GM18511 (cell line): Measurements from ENCODE around the gene GCFC2.
"Not testable (repeated sequence)": the region's sequence is repeated elsewhere in the genome, so short reads cannot be mapped to it uniquely, and the experiment has no call there.

Source experiments
- ATAC-seq: cut with Tn5 transposase; IDR thresholded peaks from one replicate; pipeline ENCODE4 v1.9.1; 2021; ENCODE audit warnings: mild to moderate bottlenecking, moderate library complexity; ENCODE audit not compliant: unreplicated experiment

The GCFC2 gene

DNA sequence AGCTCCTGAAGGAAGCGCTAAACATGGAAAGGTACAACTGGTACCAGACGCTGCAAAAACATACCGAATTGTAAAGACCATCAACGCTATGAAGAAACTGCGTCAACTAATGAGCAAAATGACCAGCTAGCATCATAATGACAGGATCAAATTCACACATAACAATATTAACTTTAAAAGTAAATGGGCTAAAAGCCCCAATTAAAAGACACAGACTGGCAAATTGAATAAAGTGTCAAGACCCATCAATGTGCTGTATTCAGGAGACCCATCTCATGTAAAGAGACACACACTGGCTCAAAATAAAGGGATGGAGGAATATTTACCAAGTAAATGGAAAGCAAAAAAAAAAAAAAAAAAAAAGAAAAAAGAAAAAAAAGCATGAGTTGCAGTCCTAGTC lies 27.3 kb downstream of the GCFC2 start:
- not testable (repeated sequence) for ATAC-seq

GRCh38 chr2:75680402-75680801 lies 30.3 kb downstream of the GCFC2 start:
- no peak for ATAC-seq

GRCh38 chr2:75679556-75679955 lies 31.2 kb downstream of the GCFC2 start:
- no peak for ATAC-seq

DNA sequence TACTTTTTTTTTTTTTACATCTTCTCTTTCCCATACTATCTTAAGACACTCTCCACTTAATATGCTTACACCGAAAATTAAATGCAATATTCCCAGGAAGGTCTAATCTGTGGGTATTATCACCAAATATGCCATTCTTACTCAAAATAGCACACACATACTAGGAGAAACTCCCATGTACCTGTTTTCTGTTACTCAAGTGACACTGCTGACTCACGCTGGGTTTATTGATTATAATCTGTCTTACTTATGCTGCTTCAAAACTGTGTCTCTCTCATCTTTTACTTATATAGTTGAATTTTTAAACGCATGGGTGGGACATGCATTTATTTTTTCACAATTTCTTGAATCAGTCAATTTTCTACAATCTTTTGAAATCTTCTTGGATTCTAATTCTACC lies 34.3 kb downstream of the GCFC2 start:
- ATAC-seq = no peak

DNA sequence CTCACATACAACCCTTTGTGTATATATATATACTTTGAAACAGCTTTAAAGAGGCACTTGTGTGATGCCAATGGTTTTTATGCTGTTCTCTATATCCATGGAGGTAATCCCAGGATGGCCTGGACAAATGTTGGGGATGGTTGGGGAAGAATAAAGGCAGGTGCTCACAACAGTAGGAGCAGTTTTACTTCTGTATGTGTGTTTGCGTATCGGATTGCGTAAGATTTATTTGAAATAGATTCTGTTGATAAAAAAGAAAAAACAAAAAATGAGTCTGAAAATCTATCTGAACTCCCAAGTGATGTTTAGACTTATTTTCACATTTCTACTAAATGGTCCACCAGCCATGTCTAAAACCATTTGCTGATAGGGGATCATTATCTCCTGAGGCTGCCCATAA lies 34.8 kb downstream of the GCFC2 start:
- no peak for ATAC-seq

- not testable (repeated sequence) for ATAC-seq
These were observed 35.3 kb downstream of the GCFC2 start for GRCh38 chr2:75675423-75675822.

DNA sequence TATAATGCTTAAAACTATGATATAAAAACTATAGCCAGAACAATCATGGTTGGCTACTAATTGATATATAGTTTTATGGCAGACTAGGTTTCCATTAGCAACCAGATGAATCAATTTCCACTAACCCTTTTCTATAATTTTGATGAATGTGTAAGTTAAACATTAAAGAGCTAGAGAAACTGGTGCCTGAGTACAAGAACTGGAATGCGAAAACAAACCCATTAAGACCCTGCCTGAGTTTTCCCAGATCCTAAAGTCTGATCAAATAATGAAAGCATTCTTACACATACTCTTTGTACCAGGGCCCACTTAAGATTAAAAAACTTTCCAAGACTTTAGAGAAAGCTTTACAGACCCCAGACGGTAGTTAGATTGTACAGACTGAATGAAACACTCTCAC lies 42.8 kb downstream of the GCFC2 start:
- no peak for ATAC-seq

GRCh38 chr2:75666911-75667310 lies 43.8 kb downstream of the GCFC2 start:
- ATAC-seq = no peak

GRCh38 chr2:75657798-75658197 lies 52.9 kb downstream of the GCFC2 start:
- no peak for ATAC-seq

DNA sequence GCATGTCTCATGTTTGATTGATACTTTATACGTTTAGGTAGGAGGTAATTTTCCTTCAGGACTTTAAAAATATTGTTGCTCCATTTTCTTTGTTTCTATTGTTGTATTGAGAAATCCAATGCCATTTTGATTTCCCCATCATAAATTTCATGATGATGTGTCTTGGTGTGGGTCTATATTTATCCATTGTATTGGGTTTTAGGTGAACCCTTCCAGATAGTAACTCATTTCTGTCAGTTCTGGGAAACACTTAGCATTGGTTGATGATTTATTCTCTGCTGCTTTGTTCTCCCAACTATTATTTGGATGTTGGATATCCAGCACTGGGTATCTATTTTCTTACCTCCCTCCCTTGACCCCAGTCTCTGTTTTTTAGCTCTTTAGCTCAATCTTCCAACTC lies 54.2 kb downstream of the GCFC2 start:
- no peak for ATAC-seq

- no peak for ATAC-seq
These were observed 54.9 kb downstream of the GCFC2 start for GRCh38 chr2:75655861-75656260.

- ATAC-seq = no peak
These were observed 56.7 kb downstream of the GCFC2 start for GRCh38 chr2:75654012-75654411.

- ATAC-seq = no peak
These were observed 62.9 kb downstream of the GCFC2 start for GRCh38 chr2:75647771-75648170.

- ATAC-seq = peak; percentile 98
These were observed 63.9 kb downstream of the GCFC2 start, which contains the start of gene MRPL19 for GRCh38 chr2:75646583-75647425. MRPL19 (plus strand) TSS chr2:75646783; CDS start chr2:75646808, 25 bp downstream.

DNA sequence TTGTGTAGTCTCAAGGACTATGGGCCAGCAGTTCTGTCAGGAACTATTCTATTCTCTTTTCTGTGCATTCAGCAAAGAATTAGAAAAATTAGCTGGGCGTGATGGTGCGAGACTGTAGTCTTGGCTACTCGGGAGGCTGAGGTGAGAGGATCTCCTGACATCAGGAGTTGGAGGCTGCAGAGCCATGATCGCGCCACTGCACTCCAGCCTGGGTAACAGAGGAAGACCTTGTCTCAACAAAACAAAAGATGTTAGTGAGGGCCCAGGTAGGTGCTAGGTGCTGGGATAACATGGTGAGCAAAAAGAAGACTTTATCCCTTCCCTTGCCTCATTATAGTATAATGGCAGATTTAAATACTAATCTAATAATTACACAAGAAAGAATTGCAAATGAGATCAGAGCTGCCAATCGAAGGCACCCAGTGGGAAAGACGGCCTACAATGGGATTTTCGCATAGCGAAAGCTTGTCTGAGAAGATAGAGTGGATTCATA lies 64.6 kb downstream of the GCFC2 start:
- peak; percentile 12 for ATAC-seq

DNA sequence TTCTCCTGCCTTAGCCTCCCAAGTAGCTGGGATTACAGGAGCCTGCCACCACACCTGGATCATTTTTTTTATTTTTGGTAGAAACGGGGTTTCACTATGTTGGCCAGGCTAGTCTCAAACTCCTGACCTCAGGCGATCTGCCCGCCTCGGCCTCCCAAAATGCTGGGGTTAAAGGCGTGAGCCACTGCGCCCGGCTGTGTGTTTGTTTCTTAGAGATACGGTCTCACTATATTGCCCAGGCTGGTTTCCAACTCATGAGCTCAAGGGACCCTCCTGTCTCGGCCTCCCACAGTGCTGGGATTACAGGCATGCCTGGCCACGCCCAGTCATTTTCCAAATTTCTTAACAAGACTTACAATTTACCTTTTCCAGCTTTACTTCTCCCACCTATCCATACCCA lies 65.1 kb downstream of the GCFC2 start:
- ATAC-seq = no peak

GRCh38 chr2:75643980-75644379 lies 66.7 kb downstream of the GCFC2 start:
- no peak for ATAC-seq

GRCh38 chr2:75641587-75641986 lies 69.1 kb downstream of the GCFC2 start:
- no peak for ATAC-seq

- ATAC-seq = peak; percentile 97
These were observed 70.0 kb downstream of the GCFC2 start for GRCh38 chr2:75640621-75641121.

DNA sequence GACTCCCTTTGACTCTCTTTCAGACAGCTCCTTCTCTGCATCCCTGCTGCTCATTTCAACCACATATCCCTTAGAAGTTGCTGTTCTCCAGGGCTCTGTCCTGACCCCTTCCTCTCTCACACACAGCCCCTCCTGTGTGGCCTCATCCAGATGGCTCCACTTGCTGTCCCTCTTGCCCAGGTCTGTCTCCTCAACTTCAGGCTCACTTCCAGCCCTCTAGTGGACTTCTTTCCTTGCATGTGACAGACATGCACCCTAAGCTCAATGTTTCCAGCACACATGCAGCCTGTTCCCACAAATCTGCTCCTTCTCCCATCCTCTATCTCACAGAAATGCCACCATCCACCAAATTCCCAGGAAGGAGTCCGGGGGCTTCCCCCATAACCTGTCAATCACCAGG lies 73.1 kb downstream of the GCFC2 start:
- no peak for ATAC-seq

DNA sequence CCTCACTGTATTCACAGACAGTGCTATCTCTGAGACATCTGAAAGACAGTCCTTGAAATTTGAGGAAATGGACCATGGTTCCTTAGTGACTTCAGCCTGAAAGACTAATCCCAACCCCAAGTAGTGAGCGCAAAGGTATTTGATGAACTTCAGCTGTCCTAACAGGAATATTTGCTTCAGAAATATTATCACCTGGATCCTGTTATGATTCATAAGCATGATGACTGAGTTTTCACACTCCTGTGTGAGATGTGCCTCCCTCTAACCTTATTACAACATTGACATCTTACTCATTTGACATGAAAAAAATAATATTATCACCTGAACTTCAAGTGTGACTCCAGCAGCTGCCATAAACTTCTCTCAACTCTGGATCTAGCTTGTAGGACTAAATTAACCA lies 75.8 kb downstream of the GCFC2 start:
- ATAC-seq = no peak

- ATAC-seq = no peak
These were observed 77.1 kb downstream of the GCFC2 start for GRCh38 chr2:75633620-75634019.
